H9 (cell line): Measurements from ENCODE around the gene KIF21B. TPM values are rescaled to one million over a fixed set of nuclear protein-coding genes. Genes with fewer than 3 reads are reported as not detected.

Experiments
- DNase-seq: peaks from one replicate; pipeline ENCODE4 v3.0.0-alpha.2; 2017
- H2AFZ ChIP-seq: one replicate; pipeline ENCODE4 v1.6.1; 2013; ENCODE audit warnings: mild to moderate bottlenecking, low read length, control low read depth, moderate library complexity
- H2AK5ac ChIP-seq: 2 replicates; pipeline ENCODE4 v1.6.1; 2013; ENCODE audit warnings: low read length, control low read depth, mixed read lengths; ENCODE audit not compliant: insufficient read length
- H2BK120ac ChIP-seq: one replicate; pipeline ENCODE4 v1.6.1; 2013; ENCODE audit warnings: low read depth, mild to moderate bottlenecking, low read length, control low read depth, inconsistent platforms; ENCODE audit not compliant: poor library complexity, severe bottlenecking
- H2BK12ac ChIP-seq: 2 replicates; pipeline ENCODE4 v1.6.1; 2013; ENCODE audit warnings: low read length, control low read depth, mixed read lengths, low read depth; ENCODE audit not compliant: insufficient read length
- H2BK15ac ChIP-seq: 2 replicates; pipeline ENCODE4 v1.6.1; 2013; ENCODE audit warnings: low read depth, low read length, control low read depth
- H2BK20ac ChIP-seq: one replicate; pipeline ENCODE4 v1.6.1; 2013; ENCODE audit warnings: low read depth, mild to moderate bottlenecking, low read length, control low read depth, inconsistent platforms; ENCODE audit not compliant: poor library complexity, severe bottlenecking
- H2BK5ac ChIP-seq: 2 replicates; pipeline ENCODE4 v1.6.1; 2013; ENCODE audit warnings: low read length, control low read depth, mixed read lengths; ENCODE audit not compliant: insufficient read length
- H3K14ac ChIP-seq: 2 replicates; pipeline ENCODE4 v1.6.1; 2013; ENCODE audit warnings: low read length, control low read depth; ENCODE audit not compliant: insufficient read depth
- H3K18ac ChIP-seq: 2 replicates; pipeline ENCODE4 v1.6.1; 2013; ENCODE audit warnings: low read depth, mild to moderate bottlenecking, mixed read lengths, low read length, control low read depth; ENCODE audit not compliant: insufficient read length
- H3K23ac ChIP-seq: 2 replicates; pipeline ENCODE4 v1.6.1; 2013; ENCODE audit warnings: low read length, control low read depth, mixed read lengths, low read depth; ENCODE audit not compliant: insufficient read length
- H3K23me2 ChIP-seq: 2 replicates; pipeline ENCODE4 v1.6.1; 2013; ENCODE audit warnings: low read depth, mild to moderate bottlenecking, mixed read lengths, low read length, control low read depth; ENCODE audit not compliant: insufficient read length, poor library complexity, severe bottlenecking
- H3K27ac ChIP-seq: 2 replicates; pipeline ENCODE4 v1.5.1; 2013; ENCODE audit warnings: low read length, control low read depth, mixed read lengths, low read depth; ENCODE audit not compliant: insufficient read length
- H3K27me3 ChIP-seq: 2 replicates; pipeline ENCODE4 v1.6.1; 2013; ENCODE audit warnings: low read length, control low read depth, inconsistent platforms; ENCODE audit not compliant: insufficient read depth
- H3K4ac ChIP-seq: 2 replicates; pipeline ENCODE4 v1.6.1; 2013; ENCODE audit warnings: low read depth, mild to moderate bottlenecking, control low read depth, inconsistent platforms, low read length, moderate library complexity
- H3K4me1 ChIP-seq: 2 replicates; pipeline ENCODE4 v1.6.1; 2013; ENCODE audit warnings: low read length, control low read depth, inconsistent platforms; ENCODE audit not compliant: insufficient read depth
- H3K4me2 ChIP-seq: 2 replicates; pipeline ENCODE4 v1.6.1; 2013; ENCODE audit warnings: low read length, control low read depth, mixed read lengths; ENCODE audit not compliant: insufficient read length, insufficient read depth
- H3K56ac ChIP-seq: 2 replicates; pipeline ENCODE4 v1.6.1; 2013; ENCODE audit warnings: low read depth, mild to moderate bottlenecking, mixed read lengths, low read length, control low read depth; ENCODE audit not compliant: insufficient read length
- H3K79me1 ChIP-seq: 2 replicates; pipeline ENCODE4 v1.6.1; 2013; ENCODE audit warnings: low read depth, mild to moderate bottlenecking, moderate library complexity, low read length, control low read depth, inconsistent platforms; ENCODE audit not compliant: insufficient read depth, poor library complexity, severe bottlenecking
- H3K79me2 ChIP-seq: 2 replicates; pipeline ENCODE4 v1.6.1; 2013; ENCODE audit warnings: low read length, control low read depth, inconsistent platforms; ENCODE audit not compliant: insufficient read depth
- H3K9ac ChIP-seq: 2 replicates; pipeline ENCODE4 v1.6.1; 2013; ENCODE audit warnings: low read length, control low read depth, mixed read lengths; ENCODE audit not compliant: insufficient read length; ENCODE audit errors: extremely low read depth
- H3K9me3 ChIP-seq: one replicate; pipeline ENCODE4 v1.6.1; 2013; ENCODE audit warnings: low read depth, low read length, inconsistent platforms; ENCODE audit not compliant: control insufficient read depth
- H3T11ph ChIP-seq: one replicate; pipeline ENCODE4 v1.6.1; 2013; ENCODE audit warnings: mild to moderate bottlenecking, low read length, control low read depth, inconsistent platforms
- H4K20me1 ChIP-seq: one replicate; pipeline ENCODE4 v1.6.1; 2013; ENCODE audit not compliant: control insufficient read depth, insufficient read length, insufficient read depth
- H4K5ac ChIP-seq: 2 replicates; pipeline ENCODE4 v1.6.1; 2013; ENCODE audit warnings: low read depth, mild to moderate bottlenecking, mixed read lengths, low read length, control low read depth; ENCODE audit not compliant: insufficient read length
- H4K8ac ChIP-seq: replicated peaks from 2 replicates; pipeline ENCODE4 v1.6.1; 2013; ENCODE audit warnings: low read length, control low read depth, mixed read lengths, low read depth; ENCODE audit not compliant: insufficient read length
- H4K91ac ChIP-seq: 2 replicates; pipeline ENCODE4 v1.6.1; 2013; ENCODE audit warnings: low read depth, mild to moderate bottlenecking, moderate library complexity, mixed read lengths, low read length, control low read depth; ENCODE audit not compliant: insufficient read length
- H3K27ac Mint-ChIP-seq, 3 experiments: 2 replicates in 2 of 3; 3 replicates in 1 of 3; pipeline ENCODE4 v1.8.0; 2020 to 2021; ENCODE audit warnings: mixed read lengths in 3 of 3, mild to moderate bottlenecking in 1 of 3, moderate library complexity in 1 of 3
- H3K27me3 Mint-ChIP-seq: 2 replicates; pipeline ENCODE4 v1.8.0; 2021; ENCODE audit warnings: low read depth, mild to moderate bottlenecking, moderate library complexity, mixed read lengths
- H3K36me3 Mint-ChIP-seq, 3 experiments: 2 replicates in 2 of 3; 3 replicates in 1 of 3; pipeline ENCODE4 v1.8.0; 2020 to 2021; ENCODE audit warnings: low read depth in 3 of 3, mixed read lengths in 3 of 3; ENCODE audit not compliant: insufficient read depth in 1 of 3
- H3K4me1 Mint-ChIP-seq, 2 experiments: 2 replicates each; pipeline ENCODE4 v1.8.0; 2020; ENCODE audit warnings: mixed read lengths in 2 of 2
- H3K4me3 Mint-ChIP-seq, 2 experiments: 2 replicates in 1 of 2; 3 replicates in 1 of 2; pipeline ENCODE4 v1.8.0; 2020 to 2021; ENCODE audit warnings: mild to moderate bottlenecking in 2 of 2, mixed read lengths in 2 of 2, moderate library complexity in 1 of 2
- H3K9me3 Mint-ChIP-seq, 2 experiments: 2 replicates in 1 of 2; 3 replicates in 1 of 2; pipeline ENCODE4 v1.8.0; 2020; ENCODE audit warnings: mild to moderate bottlenecking in 2 of 2, mixed read lengths in 2 of 2, moderate library complexity in 1 of 2
- CTCF ChIP-seq: fragments of 200-600 bp; sonication (generic); conservative IDR thresholded peaks from 3 replicates; pipeline ENCODE4 v1.8.0; 2021; ENCODE audit warnings: antibody characterized with exemption, mild to moderate bottlenecking
- WGBS: extraction: QIAGEN DNeasy Blood & Tissue Kit; methylation state at CpG from one replicate; pipeline ENCODE4 v1.1.7; 2013; ENCODE audit warnings: missing lambda C conversion rate, low lambda C conversion rate, mixed read lengths; ENCODE audit not compliant: insufficient read length; ENCODE audit errors: extremely low coverage; 5-methylcytosine and 5-hydroxymethylcytosine counted together
- total RNA-seq: library from RNA; stranded (reverse); gene quantifications from 2 replicates; pipeline ENCODE4 v1.2.1, GENCODE V29; 2021

Gene KIF21B
- total RNA-seq, 1 experiment from 2014 or later, result 7.5 TPM

GRCh38 chr1:200972985-200973742 is 50.4 kb downstream of the KIF21B start:
- no peaks in the 10 kb centered on the region for H3K27me3 ChIP-seq
- no peak overlapping the region for H3K27ac ChIP-seq
- Mint-ChIP-seq H3K36me3 (peaks cover 7 to 26% (median 8%) of the 10 kb centered on the region in 3 experiments; a peak in 6 of 7 replicates), H3K27ac (no peak overlapping the region), H3K4me1 (peaks cover 0 to 3% of the 10 kb centered on the region in 2 experiments; a peak in 1 of 4 replicates), H3K27me3 (no peaks in the 10 kb centered on the region; the same call in 1 of the 2 replicates), H3K9me3 (no peaks in the 10 kb centered on the region; a peak in 1 of 5 replicates), H3K4me3 (no peak overlapping the region)
- no peak overlapping the region for H3T11ph ChIP-seq
- H4K91ac ChIP-seq, result no peak overlapping the region
- no peaks in the 10 kb centered on the region for H3K79me2 ChIP-seq
- no peak overlapping the region for H3K23ac ChIP-seq
- no peak overlapping the region for H4K5ac ChIP-seq
- H4K20me1 ChIP-seq, result no peaks in the 10 kb centered on the region
- H4K8ac ChIP-seq, result no peak overlapping the region
- no peak overlapping the region for H3K4me2 ChIP-seq
- no peak overlapping the region for H3K4ac ChIP-seq
- H2BK120ac ChIP-seq, result no peak overlapping the region
- H2BK5ac ChIP-seq, result no peak overlapping the region
- TF ChIP-seq CTCF, result no peak
- no peak overlapping the region for H3K14ac ChIP-seq
- no peak overlapping the region for H2BK12ac ChIP-seq
- H3K18ac ChIP-seq, result no peak overlapping the region
- DNase-seq, result no peak
- H3K23me2 ChIP-seq, result no peaks in the 10 kb centered on the region
- no peak overlapping the region for H2BK15ac ChIP-seq
- no peak overlapping the region for H3K56ac ChIP-seq
- H3K4me1 ChIP-seq, result no peaks in the 10 kb centered on the region
- no CpG with 5 or more reads among the region's 17 CpGs for WGBS
- no peak overlapping the region for H2AFZ ChIP-seq
- H3K9ac ChIP-seq, result no peak overlapping the region
- no peaks in the 10 kb centered on the region for H3K9me3 ChIP-seq
- H2BK20ac ChIP-seq, result no peak overlapping the region
- no peaks in the 10 kb centered on the region for H3K79me1 ChIP-seq
- H2AK5ac ChIP-seq, result no peak overlapping the region
